HEK293 (cell line): Measurements from ENCODE around the gene AURKA.
A peak's percentile ranks its signal among the peaks of the same experiment; 100 is the strongest.

Experiments
- CTCF ChIA-PET: fragments of 350-600 bp; formaldehyde crosslinking; extraction: SDS; loops from one replicate; lab custom pipeline; 2021; ENCODE audit warnings: antibody characterized with exemption; lab: Yijun Ruan, JAX
- POLR2A ChIA-PET: fragments of 300-600 bp; formaldehyde crosslinking; extraction: SDS; loops from one replicate; lab custom pipeline; 2020; ENCODE audit warnings: antibody characterized with exemption, inconsistent platforms; lab: Yijun Ruan, JAX
- H3K27ac ChIP-seq: fragments of 200-500 bp; sonication (Bioruptor generic); 2 replicates; pipeline ENCODE4 v1.5.1; 2014; ENCODE audit warnings: low read depth, low read length, control low read depth, inconsistent platforms; ENCODE audit errors: extremely low read depth
- H3K36me3 ChIP-seq, 2 experiments: fragments of 200-500 bp in 1 of 2; sonication (Bioruptor generic) in 1 of 2; 1 replicate in 1 of 2; 2 replicates in 1 of 2; pipeline ENCODE4 v1.5.1; 2014 to 2017; ENCODE audit warnings: inconsistent platforms in 2 of 2, low read length in 2 of 2; ENCODE audit not compliant: control insufficient read depth in 2 of 2, insufficient read depth in 1 of 2
- H3K4me1 ChIP-seq: fragments of 200-500 bp; sonication (Bioruptor generic); 2 replicates; pipeline ENCODE4 v1.5.1; 2014; ENCODE audit warnings: mild to moderate bottlenecking, low read length, inconsistent platforms; ENCODE audit not compliant: control insufficient read depth, insufficient read depth
- H3K4me3 ChIP-seq: 2 replicates; pipeline ENCODE4 v1.5.1; 2011; ENCODE audit warnings: low read depth, mild to moderate bottlenecking, control low read depth, low read length, moderate library complexity
- H3K9me3 ChIP-seq: fragments of 200-500 bp; sonication (Bioruptor generic); 2 replicates; pipeline ENCODE4 v1.5.1; 2014; ENCODE audit warnings: low read depth, low read length, inconsistent platforms; ENCODE audit not compliant: control insufficient read depth, insufficient read depth
- FEZF1 ChIP-seq: fragments of 450-650 bp; formaldehyde crosslinking; IDR thresholded peaks from 2 replicates; pipeline ENCODE4 v1.5.1; 2016; ENCODE audit warnings: missing biosample characterization, missing genetic modification characterization
- IKZF3 ChIP-seq: fragments of 450-650 bp; IDR thresholded peaks from 2 replicates; pipeline ENCODE4 v1.5.0; 2018; ENCODE audit warnings: missing biosample characterization, mild to moderate bottlenecking, missing genetic modification characterization, moderate library complexity
- KLF16 ChIP-seq: fragments of 450-650 bp; formaldehyde crosslinking; IDR thresholded peaks from 2 replicates; pipeline ENCODE4 v1.5.1; 2017; ENCODE audit warnings: missing biosample characterization, missing genetic modification characterization
- KLF8 ChIP-seq: fragments of 450-650 bp; formaldehyde crosslinking; IDR thresholded peaks from 2 replicates; pipeline ENCODE4 v1.5.1; 2016; ENCODE audit warnings: missing biosample characterization, missing genetic modification characterization
- KLF9 ChIP-seq: fragments of 450-650 bp; formaldehyde crosslinking; IDR thresholded peaks from 2 replicates; pipeline ENCODE4 v1.5.1; 2016; ENCODE audit warnings: missing biosample characterization, missing genetic modification characterization, low read depth
- MEIS1 ChIP-seq: sonication (generic); formaldehyde crosslinking; IDR thresholded peaks from 2 replicates; pipeline ENCODE4 v1.8.1; 2022; ENCODE audit warnings: missing genetic modification reagents, mild to moderate bottlenecking, borderline replicate concordance
- MZF1 ChIP-seq: fragments of 450-650 bp; formaldehyde crosslinking; IDR thresholded peaks from 2 replicates; pipeline ENCODE4 v1.5.1; 2017; ENCODE audit warnings: missing biosample characterization, missing genetic modification characterization, borderline replicate concordance
- OSR2 ChIP-seq: fragments of 450-650 bp; formaldehyde crosslinking; IDR thresholded peaks from 2 replicates; pipeline ENCODE4 v1.5.1; 2016; ENCODE audit warnings: missing biosample characterization, missing genetic modification characterization
- PRDM1 ChIP-seq: fragments of 450-650 bp; formaldehyde crosslinking; IDR thresholded peaks from 2 replicates; pipeline ENCODE4; 2016; ENCODE audit warnings: missing biosample characterization, missing genetic modification characterization
- REPIN1 ChIP-seq: fragments of 450-650 bp; formaldehyde crosslinking; IDR thresholded peaks from 2 replicates; pipeline ENCODE4 v1.5.1; 2017; ENCODE audit warnings: missing biosample characterization, missing genetic modification characterization, low read depth
- ZBTB21 ChIP-seq: fragments of 450-650 bp; formaldehyde crosslinking; IDR thresholded peaks from 2 replicates; pipeline ENCODE4 v1.5.1; 2017; ENCODE audit warnings: missing biosample characterization, missing genetic modification characterization
- ZBTB26 ChIP-seq: fragments of 450-650 bp; formaldehyde crosslinking; optimal IDR thresholded peaks from 2 replicates; pipeline ENCODE3; 2016; ENCODE audit warnings: missing biosample characterization, mild to moderate bottlenecking, missing genetic modification characterization
- ZFP3 ChIP-seq: fragments of 450-650 bp; formaldehyde crosslinking; IDR thresholded peaks from 2 replicates; pipeline ENCODE4 v1.5.1; 2016; ENCODE audit warnings: low read depth, missing biosample characterization, missing genetic modification characterization
- ZNF10 ChIP-seq: fragments of 450-650 bp; formaldehyde crosslinking; IDR thresholded peaks from 2 replicates; pipeline ENCODE4 v1.5.1; 2017; ENCODE audit warnings: missing biosample characterization, missing genetic modification characterization
- ZNF114 ChIP-seq: fragments of 450-650 bp; formaldehyde crosslinking; IDR thresholded peaks from 2 replicates; pipeline ENCODE4 v1.5.0; 2017; ENCODE audit warnings: missing biosample characterization, missing genetic modification characterization
- ZNF140 ChIP-seq: fragments of 450-650 bp; formaldehyde crosslinking; IDR thresholded peaks from 2 replicates; pipeline ENCODE4 v1.5.1; 2016; ENCODE audit warnings: missing biosample characterization, missing genetic modification characterization
- ZNF155 ChIP-seq: fragments of 450-650 bp; formaldehyde crosslinking; IDR thresholded peaks from 2 replicates; pipeline ENCODE4 v1.5.1; 2016; ENCODE audit warnings: missing biosample characterization, missing genetic modification characterization
- ZNF19 ChIP-seq: fragments of 450-650 bp; formaldehyde crosslinking; IDR thresholded peaks from 2 replicates; pipeline ENCODE4; 2016; ENCODE audit warnings: missing biosample characterization, missing genetic modification characterization, low read depth
- ZNF221 ChIP-seq: fragments of 450-650 bp; formaldehyde crosslinking; IDR thresholded peaks from 2 replicates; pipeline ENCODE4 v1.5.1; 2017; ENCODE audit warnings: missing biosample characterization, missing genetic modification characterization, borderline replicate concordance
- ZNF26 ChIP-seq: fragments of 450-650 bp; formaldehyde crosslinking; IDR thresholded peaks from 2 replicates; pipeline ENCODE4 v1.5.1; 2016; ENCODE audit warnings: missing biosample characterization, missing genetic modification characterization
- ZNF324 ChIP-seq: fragments of 450-650 bp; formaldehyde crosslinking; IDR thresholded peaks from 2 replicates; pipeline ENCODE4 v1.5.1; 2016; ENCODE audit warnings: missing biosample characterization, missing genetic modification characterization
- ZNF350 ChIP-seq: fragments of 450-650 bp; formaldehyde crosslinking; IDR thresholded peaks from 2 replicates; pipeline ENCODE4 v1.5.0; 2017; ENCODE audit warnings: missing biosample characterization, mild to moderate bottlenecking, missing genetic modification characterization
- ZNF354C ChIP-seq: fragments of 450-650 bp; formaldehyde crosslinking; IDR thresholded peaks from 2 replicates; pipeline ENCODE4 v1.5.1; 2016; ENCODE audit warnings: missing biosample characterization, missing genetic modification characterization, low read depth, borderline replicate concordance
- ZNF394 ChIP-seq: fragments of 450-650 bp; formaldehyde crosslinking; IDR thresholded peaks from 2 replicates; pipeline ENCODE4 v1.5.1; 2016; ENCODE audit warnings: missing biosample characterization, missing genetic modification characterization, mild to moderate bottlenecking, moderate library complexity, borderline replicate concordance
- ZNF473 ChIP-seq: fragments of 450-650 bp; formaldehyde crosslinking; IDR thresholded peaks from 2 replicates; pipeline ENCODE4 v1.5.1; 2017; ENCODE audit warnings: missing biosample characterization, missing genetic modification characterization
- ZNF530 ChIP-seq: fragments of 450-650 bp; formaldehyde crosslinking; IDR thresholded peaks from 2 replicates; pipeline ENCODE4 v1.5.1; 2016; ENCODE audit warnings: low read depth, missing biosample characterization, missing genetic modification characterization
- ZNF585B ChIP-seq: fragments of 450-650 bp; formaldehyde crosslinking; IDR thresholded peaks from 2 replicates; pipeline ENCODE4 v1.5.1; 2016; ENCODE audit warnings: missing biosample characterization, missing genetic modification characterization
- ZNF624 ChIP-seq: fragments of 450-650 bp; formaldehyde crosslinking; IDR thresholded peaks from 2 replicates; pipeline ENCODE4 v1.5.1; 2017; ENCODE audit warnings: missing biosample characterization, missing genetic modification characterization
- ZNF629 ChIP-seq: fragments of 450-650 bp; formaldehyde crosslinking; IDR thresholded peaks from 2 replicates; pipeline ENCODE4 v1.5.1; 2017; ENCODE audit warnings: missing biosample characterization, missing genetic modification characterization
- ZNF670 ChIP-seq: fragments of 450-650 bp; formaldehyde crosslinking; IDR thresholded peaks from 2 replicates; pipeline ENCODE4 v1.5.1; 2016; ENCODE audit warnings: missing biosample characterization, missing genetic modification characterization, low read depth
- ZNF692 ChIP-seq: fragments of 450-650 bp; formaldehyde crosslinking; IDR thresholded peaks from 2 replicates; pipeline ENCODE4 v1.5.1; 2016; ENCODE audit warnings: missing biosample characterization, missing genetic modification characterization
- ZNF701 ChIP-seq: fragments of 450-650 bp; formaldehyde crosslinking; IDR thresholded peaks from 2 replicates; pipeline ENCODE4 v1.5.1; 2016; ENCODE audit warnings: missing biosample characterization, missing genetic modification characterization
- ZNF785 ChIP-seq: fragments of 450-650 bp; formaldehyde crosslinking; IDR thresholded peaks from 2 replicates; pipeline ENCODE4 v1.5.1; 2016; ENCODE audit warnings: missing biosample characterization, missing genetic modification characterization
- ZNF843 ChIP-seq: fragments of 450-650 bp; formaldehyde crosslinking; IDR thresholded peaks from 2 replicates; pipeline ENCODE4 v1.5.1; 2016; ENCODE audit warnings: missing biosample characterization, missing genetic modification characterization
- ZSCAN5A ChIP-seq: fragments of 450-650 bp; formaldehyde crosslinking; IDR thresholded peaks from 2 replicates; pipeline ENCODE4 v1.5.1; 2016; ENCODE audit warnings: missing biosample characterization, missing genetic modification characterization

AURKA gene

GRCh38 chr20:56392132-56392880 is at the start of gene AURKA, which contains the start of gene CSTF1:
Gene AURKA (minus strand): TSS chr20:56392215. CDS start chr20:56388197, 4,018 bp downstream.
Gene CSTF1 (plus strand): TSS chr20:56392645. CDS start chr20:56395553, 2,908 bp downstream.
- H3K4me1 ChIP-seq = peaks cover 4% of the 10 kb centered on the region; the same call in 1 of the 2 replicates
- H3K9me3 ChIP-seq = no peaks in the 10 kb centered on the region
- POLR2A ChIA-PET = interaction anchor here (0.6 to 2.4 kb wide), 14 partner anchors 9 to 1219 kb away, joined by 3 to 31 read pairs (median 4); partner anchors contain the start of genes FAM210B and RTF2
- peak within 1 kb of the TSS; percentile 88 for H3K4me3 ChIP-seq
- CTCF ChIA-PET = interaction anchor here (1.0 kb wide), 2 partner anchors 12 to 18 kb away, joined by 3 to 5 read pairs; no protein-coding TSS in a partner anchor
- H3K27ac ChIP-seq = peak within 1 kb of the TSS; percentile 83
- H3K36me3 ChIP-seq = peaks cover 23 to 72% of the 10 kb centered on the region in 2 experiments
- TF ChIP-seq ZNF785 (tag by site-specific recombination) (no peak; the same call in 1 of the 2 replicates), ZNF585B (tag by site-specific recombination) (no peak), REPIN1 (no peak), IKZF3 (peak; percentile 81), MEIS1 (CRISPR knock-in tag) (no peak), ZNF140 (no peak), ZNF473 (no peak), ZNF701 (tag by site-specific recombination) (no peak), ZNF394 (tag by site-specific recombination) (peak; percentile 82), OSR2 (tag by site-specific recombination) (no peak), KLF16 (tag by site-specific recombination) (peak; percentile 9; the same call in 1 of the 2 replicates), ZNF114 (tag by site-specific recombination) (no peak), ZNF692 (tag by site-specific recombination) (peak; percentile 78), ZNF624 (tag by site-specific recombination) (no peak), ZBTB21 (tag by site-specific recombination) (peak; percentile 99), KLF8 (tag by site-specific recombination) (peak; percentile 31; the same call in 1 of the 2 replicates), ZNF19 (tag by site-specific recombination) (no peak), ZNF155 (tag by site-specific recombination) (no peak), ZNF843 (tag by site-specific recombination) (no peak), PRDM1 (tag by site-specific recombination) (peak; percentile 91), ZNF10 (tag by site-specific recombination) (no peak), ZNF629 (tag by site-specific recombination) (peak; percentile 100), ZNF324 (tag by site-specific recombination) (peak; percentile 81), ZNF350 (tag by site-specific recombination) (no peak), ZNF670 (no peak), MZF1 (tag by site-specific recombination) (no peak), ZNF354C (tag by site-specific recombination) (no peak), ZFP3 (tag by site-specific recombination) (no peak), ZNF530 (tag by site-specific recombination) (no peak), ZNF221 (tag by site-specific recombination) (no peak), ZNF26 (tag by site-specific recombination) (no peak), FEZF1 (peak; percentile 21; the same call in 1 of the 2 replicates), ZSCAN5A (tag by site-specific recombination) (no peak), ZBTB26 (tag by site-specific recombination) (peak; percentile 80), KLF9 (tag by site-specific recombination) (no peak; the same call in 1 of the 2 replicates)
